H9 (cell line): ENCODE measurements around the gene SIX5. TPM values are rescaled to one million over a fixed set of nuclear protein-coding genes. Genes with fewer than 3 reads are reported as not detected.
A peak's percentile ranks its signal among the peaks of the same experiment; 100 is the strongest.

ENCODE experiments used
- DNase-seq: peaks from one replicate; pipeline ENCODE4 v3.0.0-alpha.2; 2017
- H2AFZ ChIP-seq: one replicate; pipeline ENCODE4 v1.6.1; 2013; ENCODE audit warnings: mild to moderate bottlenecking, low read length, control low read depth, moderate library complexity
- H2AK5ac ChIP-seq: 2 replicates; pipeline ENCODE4 v1.6.1; 2013; ENCODE audit warnings: low read length, control low read depth, mixed read lengths; ENCODE audit not compliant: insufficient read length
- H2BK120ac ChIP-seq: one replicate; pipeline ENCODE4 v1.6.1; 2013; ENCODE audit warnings: low read depth, mild to moderate bottlenecking, low read length, control low read depth, inconsistent platforms; ENCODE audit not compliant: poor library complexity, severe bottlenecking
- H2BK12ac ChIP-seq: 2 replicates; pipeline ENCODE4 v1.6.1; 2013; ENCODE audit warnings: low read length, control low read depth, mixed read lengths, low read depth; ENCODE audit not compliant: insufficient read length
- H2BK15ac ChIP-seq: 2 replicates; pipeline ENCODE4 v1.6.1; 2013; ENCODE audit warnings: low read depth, low read length, control low read depth
- H2BK20ac ChIP-seq: one replicate; pipeline ENCODE4 v1.6.1; 2013; ENCODE audit warnings: low read depth, mild to moderate bottlenecking, low read length, control low read depth, inconsistent platforms; ENCODE audit not compliant: poor library complexity, severe bottlenecking
- H2BK5ac ChIP-seq: 2 replicates; pipeline ENCODE4 v1.6.1; 2013; ENCODE audit warnings: low read length, control low read depth, mixed read lengths; ENCODE audit not compliant: insufficient read length
- H3K14ac ChIP-seq: 2 replicates; pipeline ENCODE4 v1.6.1; 2013; ENCODE audit warnings: low read length, control low read depth; ENCODE audit not compliant: insufficient read depth
- H3K18ac ChIP-seq: 2 replicates; pipeline ENCODE4 v1.6.1; 2013; ENCODE audit warnings: low read depth, mild to moderate bottlenecking, mixed read lengths, low read length, control low read depth; ENCODE audit not compliant: insufficient read length
- H3K23ac ChIP-seq: 2 replicates; pipeline ENCODE4 v1.6.1; 2013; ENCODE audit warnings: low read length, control low read depth, mixed read lengths, low read depth; ENCODE audit not compliant: insufficient read length
- H3K23me2 ChIP-seq: 2 replicates; pipeline ENCODE4 v1.6.1; 2013; ENCODE audit warnings: low read depth, mild to moderate bottlenecking, mixed read lengths, low read length, control low read depth; ENCODE audit not compliant: insufficient read length, poor library complexity, severe bottlenecking
- H3K27ac ChIP-seq: 2 replicates; pipeline ENCODE4 v1.5.1; 2013; ENCODE audit warnings: low read length, control low read depth, mixed read lengths, low read depth; ENCODE audit not compliant: insufficient read length
- H3K27me3 ChIP-seq: 2 replicates; pipeline ENCODE4 v1.6.1; 2013; ENCODE audit warnings: low read length, control low read depth, inconsistent platforms; ENCODE audit not compliant: insufficient read depth
- H3K4ac ChIP-seq: 2 replicates; pipeline ENCODE4 v1.6.1; 2013; ENCODE audit warnings: low read depth, mild to moderate bottlenecking, control low read depth, inconsistent platforms, low read length, moderate library complexity
- H3K4me1 ChIP-seq: 2 replicates; pipeline ENCODE4 v1.6.1; 2013; ENCODE audit warnings: low read length, control low read depth, inconsistent platforms; ENCODE audit not compliant: insufficient read depth
- H3K4me2 ChIP-seq: 2 replicates; pipeline ENCODE4 v1.6.1; 2013; ENCODE audit warnings: low read length, control low read depth, mixed read lengths; ENCODE audit not compliant: insufficient read length, insufficient read depth
- H3K56ac ChIP-seq: 2 replicates; pipeline ENCODE4 v1.6.1; 2013; ENCODE audit warnings: low read depth, mild to moderate bottlenecking, mixed read lengths, low read length, control low read depth; ENCODE audit not compliant: insufficient read length
- H3K79me1 ChIP-seq: 2 replicates; pipeline ENCODE4 v1.6.1; 2013; ENCODE audit warnings: low read depth, mild to moderate bottlenecking, moderate library complexity, low read length, control low read depth, inconsistent platforms; ENCODE audit not compliant: insufficient read depth, poor library complexity, severe bottlenecking
- H3K79me2 ChIP-seq: 2 replicates; pipeline ENCODE4 v1.6.1; 2013; ENCODE audit warnings: low read length, control low read depth, inconsistent platforms; ENCODE audit not compliant: insufficient read depth
- H3K9ac ChIP-seq: 2 replicates; pipeline ENCODE4 v1.6.1; 2013; ENCODE audit warnings: low read length, control low read depth, mixed read lengths; ENCODE audit not compliant: insufficient read length; ENCODE audit errors: extremely low read depth
- H3K9me3 ChIP-seq: one replicate; pipeline ENCODE4 v1.6.1; 2013; ENCODE audit warnings: low read depth, low read length, inconsistent platforms; ENCODE audit not compliant: control insufficient read depth
- H3T11ph ChIP-seq: one replicate; pipeline ENCODE4 v1.6.1; 2013; ENCODE audit warnings: mild to moderate bottlenecking, low read length, control low read depth, inconsistent platforms
- H4K20me1 ChIP-seq: one replicate; pipeline ENCODE4 v1.6.1; 2013; ENCODE audit not compliant: control insufficient read depth, insufficient read length, insufficient read depth
- H4K5ac ChIP-seq: 2 replicates; pipeline ENCODE4 v1.6.1; 2013; ENCODE audit warnings: low read depth, mild to moderate bottlenecking, mixed read lengths, low read length, control low read depth; ENCODE audit not compliant: insufficient read length
- H4K8ac ChIP-seq: replicated peaks from 2 replicates; pipeline ENCODE4 v1.6.1; 2013; ENCODE audit warnings: low read length, control low read depth, mixed read lengths, low read depth; ENCODE audit not compliant: insufficient read length
- H4K91ac ChIP-seq: 2 replicates; pipeline ENCODE4 v1.6.1; 2013; ENCODE audit warnings: low read depth, mild to moderate bottlenecking, moderate library complexity, mixed read lengths, low read length, control low read depth; ENCODE audit not compliant: insufficient read length
- H3K27ac Mint-ChIP-seq, 3 experiments: 2 replicates in 2 of 3; 3 replicates in 1 of 3; pipeline ENCODE4 v1.8.0; 2020 to 2021; ENCODE audit warnings: mixed read lengths in 3 of 3, mild to moderate bottlenecking in 1 of 3, moderate library complexity in 1 of 3
- H3K27me3 Mint-ChIP-seq: 2 replicates; pipeline ENCODE4 v1.8.0; 2021; ENCODE audit warnings: low read depth, mild to moderate bottlenecking, moderate library complexity, mixed read lengths
- H3K36me3 Mint-ChIP-seq, 3 experiments: 2 replicates in 2 of 3; 3 replicates in 1 of 3; pipeline ENCODE4 v1.8.0; 2020 to 2021; ENCODE audit warnings: low read depth in 3 of 3, mixed read lengths in 3 of 3; ENCODE audit not compliant: insufficient read depth in 1 of 3
- H3K4me1 Mint-ChIP-seq, 2 experiments: 2 replicates each; pipeline ENCODE4 v1.8.0; 2020; ENCODE audit warnings: mixed read lengths in 2 of 2
- H3K4me3 Mint-ChIP-seq, 2 experiments: 2 replicates in 1 of 2; 3 replicates in 1 of 2; pipeline ENCODE4 v1.8.0; 2020 to 2021; ENCODE audit warnings: mild to moderate bottlenecking in 2 of 2, mixed read lengths in 2 of 2, moderate library complexity in 1 of 2
- H3K9me3 Mint-ChIP-seq, 2 experiments: 2 replicates in 1 of 2; 3 replicates in 1 of 2; pipeline ENCODE4 v1.8.0; 2020; ENCODE audit warnings: mild to moderate bottlenecking in 2 of 2, mixed read lengths in 2 of 2, moderate library complexity in 1 of 2
- CTCF ChIP-seq: fragments of 200-600 bp; sonication (generic); conservative IDR thresholded peaks from 3 replicates; pipeline ENCODE4 v1.8.0; 2021; ENCODE audit warnings: antibody characterized with exemption, mild to moderate bottlenecking
- WGBS: extraction: QIAGEN DNeasy Blood & Tissue Kit; methylation state at CpG from one replicate; pipeline ENCODE4 v1.1.7; 2013; ENCODE audit warnings: missing lambda C conversion rate, low lambda C conversion rate, mixed read lengths; ENCODE audit not compliant: insufficient read length; ENCODE audit errors: extremely low coverage; 5-methylcytosine and 5-hydroxymethylcytosine counted together
- total RNA-seq: library from RNA; stranded (reverse); gene quantifications from 2 replicates; pipeline ENCODE4 v1.2.1, GENCODE V29; 2021

Gene SIX5
- total RNA-seq, 1 experiment from 2014 or later: 41.7 TPM

GRCh38 chr19:45817725-45818301 is 48.8 kb upstream of the SIX5 start:
- no peak overlapping the region for H2BK12ac ChIP-seq
- no peak overlapping the region for H4K91ac ChIP-seq
- H2BK5ac ChIP-seq: no peak overlapping the region
- no peak overlapping the region for H3K4ac ChIP-seq
- H3K9ac ChIP-seq: no peak overlapping the region
- no peak overlapping the region for H3T11ph ChIP-seq
- H3K27me3 Mint-ChIP-seq: peaks cover 3% of the 10 kb centered on the region
- H3K27me3 ChIP-seq: no peaks in the 10 kb centered on the region
- no peak overlapping the region for H2BK120ac ChIP-seq
- peaks cover 8 to 41% (median 38%) of the 10 kb centered on the region in 3 experiments; a peak in 6 of 7 replicates for H3K36me3 Mint-ChIP-seq
- peak overlapping the region in 2 of 3 experiments; percentile 76 to 90; a peak in 4 of 7 replicates for H3K27ac Mint-ChIP-seq
- no peak overlapping the region for H3K56ac ChIP-seq
- DNase-seq: peak; percentile 70
- no peaks in the 10 kb centered on the region for H3K9me3 Mint-ChIP-seq
- H3K27ac ChIP-seq: no peak overlapping the region
- H3K79me1 ChIP-seq: no peaks in the 10 kb centered on the region
- no peak overlapping the region for H2AK5ac ChIP-seq
- H3K14ac ChIP-seq: no peak overlapping the region
- H2BK20ac ChIP-seq: no peak overlapping the region
- H3K4me1 ChIP-seq: 0 out of 2 replicates have a peak, but pooled peaks cover 1% of the 10 kb centered on the region
- no peak overlapping the region for H2BK15ac ChIP-seq
- no peak overlapping the region for H4K5ac ChIP-seq
- no peaks in the 10 kb centered on the region for H3K9me3 ChIP-seq
- peaks cover 24 to 40% of the 10 kb centered on the region in 2 experiments for H3K4me1 Mint-ChIP-seq
- H3K23me2 ChIP-seq: peaks cover 13% of the 10 kb centered on the region
- no peak overlapping the region for H4K8ac ChIP-seq
- no peak for TF ChIP-seq CTCF
- H4K20me1 ChIP-seq: no peaks in the 10 kb centered on the region
- H3K18ac ChIP-seq: no peak overlapping the region
- no peak overlapping the region for H3K4me2 ChIP-seq
- no peaks in the 10 kb centered on the region for H3K79me2 ChIP-seq
- no peak overlapping the region for H2AFZ ChIP-seq
- no CpG with 5 or more reads among the region's 19 CpGs for WGBS
- H3K4me3 Mint-ChIP-seq: peak overlapping the region in 1 of 2 experiments; percentile 95; a peak in 2 of 5 replicates
- no peak overlapping the region for H3K23ac ChIP-seq
